DOHH2 (cell line): Measurements from ENCODE around the gene DYNLT1.

Source experiments
- CTCF ChIP-seq: fragments of 200-600 bp; sonication (generic); IDR thresholded peaks from one replicate; pipeline ENCODE4 v1.5.1; 2014; ENCODE audit warnings: antibody characterized with exemption, mild to moderate bottlenecking, low read depth, low read length; ENCODE audit not compliant: poor library complexity, severe bottlenecking
- EZH2phosphoT487 ChIP-seq: fragments of 200-600 bp; sonication (generic); IDR thresholded peaks from 2 replicates; pipeline ENCODE4 v1.6.1; 2017; ENCODE audit warnings: borderline replicate concordance, mild to moderate bottlenecking, antibody characterized with exemption, low read length, moderate library complexity, mixed read lengths

GRCh38 chr6:158608221-158608620, 36.3 kb downstream of the DYNLT1 start:
- TF ChIP-seq CTCF = no peak
- TF ChIP-seq EZH2phosphoT487 = no peak
